Stromal cell of bone marrow (primary cell): ENCODE results near the gene B3GALNT1.

Experiments
- DNase-seq: peaks from one replicate; pipeline ENCODE4 v3.0.0-alpha.2; 2012; ENCODE audit warnings: low read depth

The B3GALNT1 gene

GRCh38 chr3:161104561-161105551 is at the start of gene B3GALNT1:
Gene B3GALNT1, minus strand, starts transcription at chr3:161105349. Its CDS starts 18,595 bp downstream, at chr3:161086754.
- DNase-seq: peak; percentile 23

GRCh38 chr3:161153480-161153879 is 48.3 kb upstream of the B3GALNT1 start:
- DNase-seq: no peak

GRCh38 chr3:161150001-161150525 is 44.9 kb upstream of the B3GALNT1 start:
- peak; percentile 49 for DNase-seq

GRCh38 chr3:161149529-161149928 is 44.4 kb upstream of the B3GALNT1 start:
- DNase-seq: no peak

- DNase-seq: no peak
Measured at GRCh38 chr3:161148832-161149475, 43.8 kb upstream of the B3GALNT1 start.

- DNase-seq: peak; percentile 69
Measured at GRCh38 chr3:161142486-161142885, 37.3 kb upstream of the B3GALNT1 start.

GRCh38 chr3:161139686-161140085 is 34.5 kb upstream of the B3GALNT1 start:
- DNase-seq: no peak

GRCh38 chr3:161137260-161137659 is 32.1 kb upstream of the B3GALNT1 start:
- DNase-seq: no peak

- no peak for DNase-seq
Measured at GRCh38 chr3:161132391-161132790, 27.2 kb upstream of the B3GALNT1 start.

GRCh38 chr3:161126495-161126894 is 21.3 kb upstream of the B3GALNT1 start:
- no peak for DNase-seq

- no peak for DNase-seq
Measured at GRCh38 chr3:161117646-161118045, 12.5 kb upstream of the B3GALNT1 start.

- peak; percentile 38 for DNase-seq
Measured at GRCh38 chr3:161108840-161109239, 3.7 kb upstream of the B3GALNT1 start.

- no peak for DNase-seq
Measured at GRCh38 chr3:161107311-161107710, 2.2 kb upstream of the B3GALNT1 start.

GRCh38 chr3:161103776-161104385 is 1.3 kb downstream of the B3GALNT1 start:
- DNase-seq: no peak

GRCh38 chr3:161101609-161102008 is 3.5 kb downstream of the B3GALNT1 start:
- DNase-seq: no peak

GRCh38 chr3:161100994-161101393 is 4.2 kb downstream of the B3GALNT1 start:
- no peak for DNase-seq

GRCh38 chr3:161096771-161097367 is 8.3 kb downstream of the B3GALNT1 start:
- no peak for DNase-seq

GRCh38 chr3:161093895-161094294 is 11.3 kb downstream of the B3GALNT1 start:
- DNase-seq: no peak

GRCh38 chr3:161084277-161084676 is 20.9 kb downstream of the B3GALNT1 start:
- no peak for DNase-seq

- no peak for DNase-seq
Measured at GRCh38 chr3:161083131-161083530, 22.0 kb downstream of the B3GALNT1 start.

GRCh38 chr3:161082063-161082462 is 23.1 kb downstream of the B3GALNT1 start:
- no peak for DNase-seq

GRCh38 chr3:161081633-161082032 is 23.5 kb downstream of the B3GALNT1 start:
- no peak for DNase-seq
